Cardiac septum (tissue), 1 donor: Measurements from ENCODE around the gene NDUFAB1. TPM values are rescaled to one million over a fixed set of nuclear protein-coding genes. Genes with fewer than 3 reads are reported as not detected.
"Not testable (repeated sequence)": the region's sequence is repeated elsewhere in the genome, so short reads cannot be mapped to it uniquely, and the experiment has no call there.

Experiments
- DNase-seq: peaks from one replicate; pipeline ENCODE4 v3.0.0-alpha.2; 2020; ENCODE audit warnings: low spot score
- intact Hi-C: fragments of 100-400 bp; cut with DNase I; formaldehyde crosslinking; loops from one replicate; pipeline ENCODE4 v1.14.0; 2022
- total RNA-seq: library from RNA; stranded (reverse); fragmentation: NEBNext Ultra II Directional; extraction: Animal tissue kit (Norgen Biotek cat#: 25700); gene quantifications from one replicate; pipeline ENCODE4 v1.2.1, GENCODE V29; 2021
- donor health status: DM: no; HTN: no; CAD: no.

NDUFAB1 gene
- total RNA-seq, 1 donor from 2014 or later, result 277 TPM

GRCh38 chr16:23561586-23561985 is 34.5 kb downstream of the NDUFAB1 start:
- DNase-seq, result no peak
- intact Hi-C loops, result no loop called here

- DNase-seq, result no peak
- intact Hi-C loops, result loop anchor here (1.0 to 5.0 kb wide), 3 partner anchors 38 to 84 kb away; partner anchors contain the start of genes DCTN5, NDUFAB1 and PALB2
Observed at GRCh38 chr16:23557779-23558702, 38.1 kb downstream of the NDUFAB1 start.

- intact Hi-C loops, result loop anchor here (1.0 to 5.0 kb wide), 3 partner anchors 39 to 85 kb away; partner anchors contain the start of genes DCTN5, NDUFAB1 and PALB2
- DNase-seq, result peak; percentile 98
Observed at GRCh38 chr16:23556881-23557778, 39.0 kb downstream of the NDUFAB1 start, which contains the start of the genes EARS2 and UBFD1. Gene EARS2, minus strand, starts transcription at chr16:23557350. Its CDS starts 7 bp downstream, at chr16:23557343. Gene UBFD1, plus strand, starts transcription at chr16:23557727. Its CDS starts 16 bp downstream, at chr16:23557743.

- intact Hi-C loops, result no loop called here
Observed at GRCh38 chr16:23554536-23554935, 41.6 kb downstream of the NDUFAB1 start.

GRCh38 chr16:23552161-23552560 is 44.0 kb downstream of the NDUFAB1 start:
- intact Hi-C loops, result no loop called here
- DNase-seq, result no peak

More at GRCh38 chr16:23554536-23554935, 41.6 kb downstream of the NDUFAB1 start:
- no peak for DNase-seq

- no peak for DNase-seq
- intact Hi-C loops, result no loop called here
Observed at GRCh38 chr16:23549938-23550337, 46.2 kb downstream of the NDUFAB1 start.

- no peak for DNase-seq
- intact Hi-C loops, result no loop called here
Observed at GRCh38 chr16:23544436-23544835, 51.7 kb downstream of the NDUFAB1 start.

- DNase-seq, intact Hi-C loops: not testable (repeated sequence)
Observed at GRCh38 chr16:23540817-23541178, 55.3 kb downstream of the NDUFAB1 start.

- DNase-seq, result no peak
- intact Hi-C loops, result no loop called here
Observed at GRCh38 chr16:23539984-23540816, 55.9 kb downstream of the NDUFAB1 start.

GRCh38 chr16:23538919-23539278 is 57.2 kb downstream of the NDUFAB1 start:
- intact Hi-C loops, result no loop called here
- no peak for DNase-seq

- intact Hi-C loops, result no loop called here
- DNase-seq, result no peak
Observed at GRCh38 chr16:23537390-23537789, 58.7 kb downstream of the NDUFAB1 start.

- intact Hi-C loops, result no loop called here
- DNase-seq, result no peak
Observed at GRCh38 chr16:23535901-23536300, 60.2 kb downstream of the NDUFAB1 start.

- intact Hi-C loops, result no loop called here
- DNase-seq, result no peak
Observed at GRCh38 chr16:23534868-23535860, 61.0 kb downstream of the NDUFAB1 start.

- intact Hi-C loops, result no loop called here
- no peak for DNase-seq
Observed at GRCh38 chr16:23532448-23532847, 63.7 kb downstream of the NDUFAB1 start.
